Measurements from ENCODE around the gene ING4.

DNA sequence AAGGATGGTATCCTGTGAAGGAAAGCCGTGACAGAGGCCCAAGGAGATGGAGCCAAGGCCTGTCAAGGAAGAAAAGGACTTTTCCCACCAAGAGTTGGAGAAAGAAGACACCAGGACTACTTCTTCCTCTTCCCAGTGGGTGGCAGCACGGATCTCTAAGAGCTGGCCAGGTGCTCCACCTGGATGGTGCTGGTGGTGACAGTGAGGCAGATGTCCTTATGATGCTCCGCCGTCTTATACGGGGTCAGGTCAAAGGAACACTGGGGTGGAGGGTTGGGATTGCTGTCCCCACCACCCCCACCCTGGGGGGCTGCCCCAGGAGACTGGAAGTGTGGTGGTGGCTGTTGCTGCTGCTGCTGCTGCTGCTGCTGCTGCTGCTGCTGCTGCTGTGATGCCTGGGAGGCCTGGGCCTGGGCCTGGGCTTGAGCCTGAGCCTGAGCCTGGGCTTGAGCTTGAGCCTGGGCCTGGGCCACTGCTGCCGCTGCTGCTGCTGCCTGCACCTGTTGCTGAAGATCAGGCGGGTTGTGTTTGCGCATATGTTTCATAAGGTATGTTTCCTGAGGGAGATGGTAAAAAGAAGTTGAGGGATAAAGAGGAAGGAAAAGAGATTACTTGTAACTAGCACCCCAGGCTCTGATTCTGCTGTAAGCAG, 4.8 kb upstream of the ING4 start:
- TF ChIP-seq ZFP3 (CRISPR knock-in tag; IDR thresholded peaks at IDR 0.05) (no peak), OSR1 (CRISPR knock-in tag; IDR thresholded peaks at IDR 0.05) (no peak), ZFP30 (CRISPR knock-in tag; IDR thresholded peaks at IDR 0.05) (no peak), ZNF70 (CRISPR knock-in tag; IDR thresholded peaks at IDR 0.05) (no peak), ARNTL (CRISPR knock-in tag; IDR thresholded peaks at IDR 0.05; ENCODE audit: borderline replicate concordance, low read depth) (no peak), TOX (CRISPR knock-in tag; IDR thresholded peaks at IDR 0.05; ENCODE audit: borderline replicate concordance) (no peak), ESRRG (CRISPR knock-in tag; IDR thresholded peaks at IDR 0.05) (no peak), ZNF8 (CRISPR knock-in tag; IDR thresholded peaks at IDR 0.05) (no peak)
- TF ChIP-seq, protein P1, sequence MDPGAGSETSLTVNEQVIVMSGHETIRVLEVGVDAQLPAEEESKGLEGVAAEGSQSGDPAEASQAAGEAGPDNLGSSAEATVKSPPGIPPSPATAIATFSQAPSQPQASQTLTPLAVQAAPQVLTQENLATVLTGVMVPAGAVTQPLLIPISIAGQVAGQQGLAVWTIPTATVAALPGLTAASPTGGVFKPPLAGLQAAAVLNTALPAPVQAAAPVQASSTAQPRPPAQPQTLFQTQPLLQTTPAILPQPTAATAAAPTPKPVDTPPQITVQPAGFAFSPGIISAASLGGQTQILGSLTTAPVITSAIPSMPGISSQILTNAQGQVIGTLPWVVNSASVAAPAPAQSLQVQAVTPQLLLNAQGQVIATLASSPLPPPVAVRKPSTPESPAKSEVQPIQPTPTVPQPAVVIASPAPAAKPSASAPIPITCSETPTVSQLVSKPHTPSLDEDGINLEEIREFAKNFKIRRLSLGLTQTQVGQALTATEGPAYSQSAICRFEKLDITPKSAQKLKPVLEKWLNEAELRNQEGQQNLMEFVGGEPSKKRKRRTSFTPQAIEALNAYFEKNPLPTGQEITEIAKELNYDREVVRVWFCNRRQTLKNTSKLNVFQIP (CRISPR knock-in tag; IDR thresholded peaks at IDR 0.05; ENCODE audit: borderline replicate concordance, low read depth): no peak
- TF ChIP-seq, protein P2, sequence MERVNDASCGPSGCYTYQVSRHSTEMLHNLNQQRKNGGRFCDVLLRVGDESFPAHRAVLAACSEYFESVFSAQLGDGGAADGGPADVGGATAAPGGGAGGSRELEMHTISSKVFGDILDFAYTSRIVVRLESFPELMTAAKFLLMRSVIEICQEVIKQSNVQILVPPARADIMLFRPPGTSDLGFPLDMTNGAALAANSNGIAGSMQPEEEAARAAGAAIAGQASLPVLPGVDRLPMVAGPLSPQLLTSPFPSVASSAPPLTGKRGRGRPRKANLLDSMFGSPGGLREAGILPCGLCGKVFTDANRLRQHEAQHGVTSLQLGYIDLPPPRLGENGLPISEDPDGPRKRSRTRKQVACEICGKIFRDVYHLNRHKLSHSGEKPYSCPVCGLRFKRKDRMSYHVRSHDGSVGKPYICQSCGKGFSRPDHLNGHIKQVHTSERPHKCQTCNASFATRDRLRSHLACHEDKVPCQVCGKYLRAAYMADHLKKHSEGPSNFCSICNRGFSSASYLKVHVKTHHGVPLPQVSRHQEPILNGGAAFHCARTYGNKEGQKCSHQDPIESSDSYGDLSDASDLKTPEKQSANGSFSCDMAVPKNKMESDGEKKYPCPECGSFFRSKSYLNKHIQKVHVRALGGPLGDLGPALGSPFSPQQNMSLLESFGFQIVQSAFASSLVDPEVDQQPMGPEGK (CRISPR knock-in tag; IDR thresholded peaks at IDR 0.05; ENCODE audit: borderline replicate concordance): no peak
- TF ChIP-seq, protein P3, sequence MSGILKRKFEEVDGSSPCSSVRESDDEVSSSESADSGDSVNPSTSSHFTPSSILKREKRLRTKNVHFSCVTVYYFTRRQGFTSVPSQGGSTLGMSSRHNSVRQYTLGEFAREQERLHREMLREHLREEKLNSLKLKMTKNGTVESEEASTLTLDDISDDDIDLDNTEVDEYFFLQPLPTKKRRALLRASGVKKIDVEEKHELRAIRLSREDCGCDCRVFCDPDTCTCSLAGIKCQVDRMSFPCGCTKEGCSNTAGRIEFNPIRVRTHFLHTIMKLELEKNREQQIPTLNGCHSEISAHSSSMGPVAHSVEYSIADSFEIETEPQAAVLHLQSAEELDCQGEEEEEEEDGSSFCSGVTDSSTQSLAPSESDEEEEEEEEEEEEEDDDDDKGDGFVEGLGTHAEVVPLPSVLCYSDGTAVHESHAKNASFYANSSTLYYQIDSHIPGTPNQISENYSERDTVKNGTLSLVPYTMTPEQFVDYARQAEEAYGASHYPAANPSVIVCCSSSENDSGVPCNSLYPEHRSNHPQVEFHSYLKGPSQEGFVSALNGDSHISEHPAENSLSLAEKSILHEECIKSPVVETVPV (CRISPR knock-in tag; IDR thresholded peaks at IDR 0.05): no peak

Data from SK-N-SH treated with all-trans-retinoic acid at 6 μM for 48 hours (cell line).